Fibroblast of skin of back (primary cell): ENCODE results near the gene TLR5. TPM values are rescaled to one million over a fixed set of nuclear protein-coding genes. Genes with fewer than 3 reads are reported as not detected.
"Not testable (repeated sequence)": the region's sequence is repeated elsewhere in the genome, so short reads cannot be mapped to it uniquely, and the experiment has no call there.

Experiments
- DNase-seq: peaks from one replicate; pipeline ENCODE4 v3.0.0-alpha.2; 2013
- polyA plus RNA-seq, 2 experiments: library from polyadenylated mRNA; unstranded; fragments of 120-200 nt; gene quantifications; one replicate each; pipeline ENCODE4 v1.2.1, GENCODE V29; 2013; ENCODE audit not compliant: insufficient read length in 2 of 2

Gene TLR5
- polyA plus RNA-seq (2013, experiment 1 of 2; ENCODE audit: insufficient read length): 0.10 TPM
- polyA plus RNA-seq (2013, experiment 2 of 2; ENCODE audit: insufficient read length): 0.14 TPM

GRCh38 chr1:223142795-223143536, at the start of gene TLR5:
TSS of gene TLR5 (minus strand) at chr1:223143248. CDS start at chr1:223113031, 30,217 bp downstream.
- peak; percentile 43 for DNase-seq

- DNase-seq: peak; percentile 62
Measured at GRCh38 chr1:223189903-223190724, 47.1 kb upstream of the TLR5 start.

DNA sequence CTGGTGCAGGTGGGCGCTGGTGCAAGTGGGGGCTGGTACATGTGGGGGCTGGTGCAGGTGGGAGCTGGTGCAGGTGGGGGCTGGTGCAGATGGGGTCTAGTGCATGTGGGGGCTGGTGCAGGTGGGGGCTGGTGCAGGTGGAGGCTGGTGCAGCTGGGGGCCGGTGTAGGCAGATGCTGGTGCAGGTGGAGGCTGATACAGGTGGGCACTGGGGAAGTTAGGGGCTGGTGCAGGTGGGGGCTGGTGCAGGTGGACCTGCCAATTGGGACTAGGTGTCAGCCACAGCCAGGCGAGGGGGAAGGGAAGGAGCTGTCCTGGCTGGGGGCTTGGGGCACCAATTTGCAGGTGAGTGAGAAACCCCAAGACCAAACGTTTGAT, 46.5 kb upstream of the TLR5 start:
- no peak for DNase-seq

GRCh38 chr1:223188618-223189356, 45.7 kb upstream of the TLR5 start:
- no peak for DNase-seq

DNA sequence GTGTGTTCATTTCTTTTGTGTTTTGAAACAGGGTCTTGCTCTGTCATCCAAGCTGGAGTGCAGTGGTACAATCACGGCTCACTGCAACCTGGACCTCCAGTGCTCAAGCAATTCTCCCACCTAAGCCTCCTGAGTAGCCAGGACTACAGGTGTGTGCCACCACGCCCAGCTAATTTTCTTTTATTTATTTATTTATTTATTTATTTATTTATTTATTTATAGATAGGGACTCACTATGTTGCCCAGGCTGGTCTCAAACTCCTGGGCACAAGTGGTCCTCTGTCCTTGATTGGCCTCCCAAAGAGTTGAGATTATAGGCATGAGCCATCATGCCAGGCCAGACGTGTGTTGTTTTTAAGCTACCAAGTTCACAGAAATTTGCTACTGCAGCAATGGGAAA, 43.8 kb upstream of the TLR5 start:
- no peak for DNase-seq

GRCh38 chr1:223183268-223183862, 40.3 kb upstream of the TLR5 start:
- DNase-seq: peak; percentile 38

DNA sequence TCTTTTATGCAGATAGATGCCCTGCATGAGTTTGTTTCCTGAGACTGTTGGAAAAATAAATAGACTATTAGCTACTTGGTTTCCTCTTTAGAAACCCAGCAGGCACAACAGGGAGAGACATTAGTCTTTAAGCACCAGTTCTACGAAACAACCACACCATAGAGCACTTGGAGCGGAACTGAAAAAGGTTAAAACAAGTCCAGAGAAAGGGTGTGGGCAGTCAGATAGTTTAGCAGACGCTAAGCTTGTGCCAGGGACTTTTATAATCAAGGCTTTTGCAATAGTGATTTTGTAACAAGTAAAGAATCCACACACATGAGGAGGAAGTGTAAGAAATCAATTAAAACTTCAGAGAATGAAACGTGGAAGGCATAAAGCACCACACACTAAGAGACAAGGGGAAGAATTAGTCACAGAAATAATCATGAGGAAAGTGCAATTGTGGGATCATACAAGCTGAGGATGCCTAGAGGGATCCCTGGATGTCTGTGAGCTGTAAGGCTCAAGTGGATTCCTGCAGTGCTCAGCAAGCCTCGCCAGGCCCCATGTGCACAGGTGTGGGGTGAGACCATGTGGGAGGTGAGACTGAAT, 37.8 kb upstream of the TLR5 start:
- DNase-seq: no peak

GRCh38 chr1:223179786-223180185, 36.7 kb upstream of the TLR5 start:
- DNase-seq: no peak

- no peak for DNase-seq
Measured at GRCh38 chr1:223179280-223179679, 36.2 kb upstream of the TLR5 start.

DNA sequence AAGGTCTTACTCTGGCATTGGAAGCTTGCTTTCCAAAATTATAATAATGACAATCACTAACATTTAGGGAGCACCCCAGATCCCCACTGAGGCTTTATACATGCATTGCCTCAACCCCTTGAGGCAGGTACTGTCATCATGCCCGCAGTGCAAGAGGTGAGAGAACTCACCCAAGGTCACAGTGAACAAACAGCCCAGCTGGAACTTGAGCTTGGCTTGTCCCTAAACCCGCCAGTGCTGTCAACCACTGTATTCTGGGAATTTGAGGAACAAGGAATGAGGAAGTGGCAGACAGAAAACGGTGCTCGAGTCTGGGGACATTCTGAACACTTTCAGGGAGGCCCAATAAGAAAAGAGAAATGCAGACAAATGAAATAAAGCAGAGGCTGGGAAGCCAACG, 34.6 kb upstream of the TLR5 start:
- DNase-seq: no peak

DNA sequence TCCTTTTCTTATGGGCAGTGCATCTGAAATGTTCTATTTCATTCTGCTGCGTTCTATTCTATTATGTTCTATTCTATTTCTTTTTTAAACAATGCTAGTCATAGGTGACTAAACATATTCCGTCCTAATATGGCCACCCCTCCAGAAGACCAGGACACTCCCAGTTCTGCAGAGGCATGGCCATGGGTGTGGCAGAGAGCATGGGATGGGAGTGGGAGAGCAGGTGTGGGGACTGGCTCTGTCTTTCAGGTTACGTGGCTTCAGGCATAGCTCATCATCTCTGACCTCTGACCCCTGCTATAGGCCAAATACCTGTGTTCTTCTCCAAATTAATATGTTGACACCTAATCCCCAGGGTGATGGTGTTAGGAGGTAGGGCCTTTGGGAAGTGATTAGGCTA, 33.4 kb upstream of the TLR5 start:
- no peak for DNase-seq

- DNase-seq: no peak
Measured at GRCh38 chr1:223175633-223176032, 32.6 kb upstream of the TLR5 start.

- no peak for DNase-seq
Measured at GRCh38 chr1:223175032-223175431, 32.0 kb upstream of the TLR5 start.

- DNase-seq: not testable (repeated sequence)
Measured at GRCh38 chr1:223169458-223169857, 26.4 kb upstream of the TLR5 start.

GRCh38 chr1:223161321-223161720, 18.3 kb upstream of the TLR5 start:
- no peak for DNase-seq

DNA sequence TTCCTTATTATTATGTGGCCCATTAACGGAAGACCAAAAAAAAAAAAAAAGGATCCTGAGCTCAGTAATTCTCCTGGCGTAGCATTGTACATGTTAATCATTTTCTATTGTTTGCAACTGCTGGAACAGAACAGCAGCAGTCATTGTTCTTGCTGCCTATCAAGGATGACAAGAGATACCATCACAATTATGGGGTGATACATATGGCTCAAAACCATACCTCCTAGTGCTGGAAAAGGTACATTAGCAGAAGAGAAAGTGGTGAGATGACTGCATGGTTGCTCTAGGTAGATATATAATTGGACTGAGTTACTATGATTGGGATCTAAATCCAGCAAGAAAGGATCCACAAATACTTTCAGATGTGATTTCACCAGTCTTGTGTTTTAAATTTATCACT, 13.3 kb upstream of the TLR5 start:
- no peak for DNase-seq

GRCh38 chr1:223155153-223155552, 12.1 kb upstream of the TLR5 start:
- DNase-seq: no peak

DNA sequence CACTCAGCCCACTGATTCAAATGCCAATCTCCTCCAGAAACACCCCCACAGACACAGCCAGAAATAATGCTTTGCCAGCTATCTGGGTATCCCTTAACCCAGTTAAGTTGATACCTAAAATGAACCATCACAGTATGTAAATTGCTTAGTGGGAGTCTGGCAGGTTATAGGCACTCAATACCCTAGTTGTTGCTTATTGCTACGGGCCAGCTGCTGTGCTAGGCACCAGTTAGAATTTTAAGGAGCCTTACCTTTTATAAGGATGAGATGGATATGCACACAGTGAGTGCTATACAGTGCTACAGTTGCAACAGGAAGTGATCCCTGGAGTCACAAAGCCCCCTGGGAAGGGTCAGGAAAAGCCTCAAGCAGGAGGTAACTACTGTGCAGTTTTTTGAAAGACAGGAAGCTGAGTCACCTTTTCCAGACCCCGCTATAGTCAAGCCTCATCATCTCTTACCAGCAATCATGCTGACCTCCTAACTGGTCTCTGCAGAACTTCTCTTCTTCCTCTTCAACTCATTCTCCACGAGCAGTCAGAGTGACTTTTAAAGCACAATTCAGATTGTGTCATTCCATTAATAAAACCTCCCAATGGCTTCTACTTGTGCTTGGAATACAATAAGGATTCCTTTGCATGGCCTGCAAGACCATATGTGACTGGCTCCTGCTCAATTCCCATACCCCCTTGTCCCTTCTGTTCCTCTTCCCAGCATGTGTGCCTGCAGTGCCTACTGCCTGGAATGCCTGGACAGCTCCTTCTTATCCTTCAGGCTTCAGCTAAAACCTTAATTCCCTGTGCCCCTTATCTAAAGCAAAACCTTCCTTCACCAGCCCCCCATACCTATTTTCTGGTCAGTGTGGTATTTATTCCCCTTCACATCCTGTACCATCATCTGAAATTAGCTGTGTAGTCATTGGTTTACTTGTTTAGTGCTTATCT, 10.4 kb upstream of the TLR5 start:
- peak; percentile 67 for DNase-seq

DNA sequence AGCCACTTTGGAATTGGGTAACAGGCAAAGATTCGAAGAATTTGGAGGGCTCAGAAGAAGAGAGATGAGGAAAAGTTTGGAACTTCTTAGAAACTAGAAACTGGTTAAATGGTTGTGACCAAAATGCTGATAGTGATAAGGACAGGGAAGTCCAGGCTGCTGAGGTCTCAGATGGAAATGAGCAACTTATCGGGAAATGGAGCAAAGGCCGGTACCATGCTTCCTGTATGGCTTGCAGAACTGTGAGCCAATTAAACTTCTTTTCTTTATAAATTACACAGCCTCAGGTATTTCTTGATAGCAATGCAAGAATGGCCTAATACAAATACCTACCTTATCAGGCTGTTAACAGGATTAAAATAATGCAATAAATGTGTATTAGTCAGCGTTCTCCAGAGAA, 9.4 kb upstream of the TLR5 start:
- DNase-seq: no peak

- no peak for DNase-seq
Measured at GRCh38 chr1:223150443-223150842, 7.4 kb upstream of the TLR5 start.

GRCh38 chr1:223147873-223148272, 4.8 kb upstream of the TLR5 start:
- DNase-seq: no peak
